Ovary (tissue), 9 donors: ENCODE measurements around the gene AFF3. TPM values are rescaled to one million over a fixed set of nuclear protein-coding genes. Genes with fewer than 3 reads are reported as not detected.

Experiments used
- DNase-seq, 5 donors: peaks; one replicate each; pipeline ENCODE4 v3.0.0-alpha.2; 2019 to 2020
- H3K27ac ChIP-seq, 2 donors: fragments of 200-600 bp; one replicate each; pipeline versions ENCODE4 v1.5.1 to v1.8.0; 2019 to 2022
- H3K27me3 ChIP-seq: fragments of 200-600 bp; one replicate; pipeline ENCODE4 v1.8.0; 2022
- H3K36me3 ChIP-seq: fragments of 200-600 bp; sonication (generic); one replicate; pipeline ENCODE4 v1.5.1; 2019
- H3K4me1 ChIP-seq: one replicate; pipeline ENCODE4 v1.8.1; 2013; ENCODE audit warnings: mild to moderate bottlenecking, moderate library complexity; ENCODE audit not compliant: insufficient read depth
- H3K4me3 ChIP-seq: fragments of 200-600 bp; sonication (generic); one replicate; pipeline ENCODE4 v1.5.1; 2017
- H3K9me3 ChIP-seq, 2 donors: fragments of 200-600 bp in 1 of 2; sonication (generic) in 1 of 2; one replicate each; pipeline versions ENCODE4 v1.5.1 to v1.8.1; 2013 to 2019; ENCODE audit warnings: mild to moderate bottlenecking in 1 of 2, moderate library complexity in 1 of 2
- CTCF ChIP-seq, 3 donors: fragments of 450-650 bp in 2 of 3; fragments of 200-600 bp in 1 of 3; IDR thresholded peaks; one replicate each; pipeline versions ENCODE4 v1.5.1 to v1.8.0; 2016 to 2022; ENCODE audit warnings: antibody characterized with exemption in 3 of 3, mild to moderate bottlenecking in 1 of 3
- EP300 ChIP-seq: sonication (generic); formaldehyde crosslinking; IDR thresholded peaks from one replicate; pipeline ENCODE4 v1.6.1; 2017; ENCODE audit warnings: antibody characterized with exemption
- POLR2A ChIP-seq: fragments of 450-650 bp; IDR thresholded peaks from one replicate; pipeline ENCODE4 v1.6.1; 2017; ENCODE audit warnings: antibody characterized with exemption, mild to moderate bottlenecking, moderate library complexity
- WGBS, 3 donors: extraction: QIAGEN DNeasy Blood & Tissue Kit in 1 of 3; methylation state at CpG; one replicate each; pipeline versions ENCODE4 v1.1.5 to v1.1.7; 2013 to 2017; 5-methylcytosine and 5-hydroxymethylcytosine counted together
- intact Hi-C, 4 donors: fragments of 100-400 bp; cut with DNase I; formaldehyde crosslinking; loops; one replicate each; pipeline versions ENCODE4 v1.11.0 to v1.15.1; 2022 to 2023
- polyA plus RNA-seq, 2 donors: library from polyadenylated mRNA; stranded (reverse); fragments of 200-250 nt in 1 of 2; fragments of 350-450 nt in 1 of 2; fragmentation: Illumina TruSeq in 1 of 2; extraction: RNeasy Lipid Tissue Mini Kit (QIAGEN cat#74804) in 1 of 2; gene quantifications; one replicate each; pipeline ENCODE4 v1.2.3, GENCODE V29; 2013 to 2014
- total RNA-seq, 7 donors: library from RNA; depleted of rRNA in 2 of 7; stranded (reverse); fragments of >200 nt in 2 of 7; fragmentation: NEBNext Ultra II Directional in 3 of 7; extraction: Animal tissue kit (Norgen Biotek cat#: 25700) in 3 of 7; gene quantifications; one replicate each; pipeline versions ENCODE4 v1.1.0 to v1.2.4, GENCODE V29; 2016 to 2023
- donor health status: DM: no; HTN: no; CAD: no; lungs with moderate emphysema.
- donor health status: DM: no; HTN: no; CAD: no.
- donor health status: Bipolar disorder and iron deficiency.
- donor health status: DM: yes; HTN: yes; CAD: no.
- donor health status: DM: no; HTN: no; CAD: no.
- donor health status: DM: yes; HTN: yes; CAD: no.

AFF3 gene
- total and polyA plus RNA-seq, 9 donors: 5.9 to 40.8 (median 25.7) TPM

GRCh38 chr2:100042562-100042961, 99.8 kb downstream of the AFF3 start:
- intact Hi-C loops: no loop called here
- Histone ChIP-seq H3K9me3 (no peaks in the 10 kb centered on the region), H3K4me3 (no peak overlapping the region), H3K4me1 (peaks cover 2% of the 10 kb centered on the region), H3K27me3 (no peaks in the 10 kb centered on the region), H3K27ac (no peak overlapping the region), H3K36me3 (no peaks in the 10 kb centered on the region)
- WGBS, 3 donors: 89 to 94% (median 92%) methylated on average over 3 of the region's 3 CpGs
- TF ChIP-seq POLR2A: no peak
- no peak for TF ChIP-seq CTCF (IDR thresholded peaks at IDR 0.05)
- TF ChIP-seq EP300: no peak
- DNase-seq: no peak

GRCh38 chr2:100041946-100042345, 100.4 kb downstream of the AFF3 start:
- H3K4me3 ChIP-seq: no peak overlapping the region
- no peaks in the 10 kb centered on the region for H3K36me3 ChIP-seq
- peaks cover 2% of the 10 kb centered on the region for H3K4me1 ChIP-seq
- DNase-seq: no peak
- H3K27ac ChIP-seq: no peak overlapping the region
- TF ChIP-seq POLR2A (no peak), CTCF (IDR thresholded peaks at IDR 0.05) (no peak), EP300 (no peak)
- intact Hi-C loops: no loop called here
- no peaks in the 10 kb centered on the region for H3K27me3 ChIP-seq
- 85 to 90% (median 85%) methylated on average over 12 of the region's 12 CpGs for WGBS, 3 donors
- no peaks in the 10 kb centered on the region for H3K9me3 ChIP-seq

GRCh38 chr2:100041385-100041784, 101.0 kb downstream of the AFF3 start:
- intact Hi-C loops: no loop called here
- peaks cover 2% of the 10 kb centered on the region for H3K4me1 ChIP-seq
- no peak overlapping the region for H3K4me3 ChIP-seq
- DNase-seq: no peak
- H3K27me3 ChIP-seq: no peaks in the 10 kb centered on the region
- WGBS, 3 donors: 88 to 94% (median 92%) methylated on average over 4 of the region's 4 CpGs
- no peak for TF ChIP-seq CTCF (IDR thresholded peaks at IDR 0.05)
- TF ChIP-seq POLR2A: no peak
- no peak for TF ChIP-seq EP300
- no peaks in the 10 kb centered on the region for H3K36me3 ChIP-seq
- no peaks in the 10 kb centered on the region for H3K9me3 ChIP-seq
- H3K27ac ChIP-seq: no peak overlapping the region

- H3K9me3 ChIP-seq: no peaks in the 10 kb centered on the region
- WGBS, 3 donors: 81 to 95% (median 91%) methylated on average over 1 of the region's 1 CpG
- no peak overlapping the region for H3K4me3 ChIP-seq
- no peaks in the 10 kb centered on the region for H3K36me3 ChIP-seq
- H3K4me1 ChIP-seq: peaks cover 2% of the 10 kb centered on the region
- no peak for TF ChIP-seq CTCF (IDR thresholded peaks at IDR 0.05)
- no peak for TF ChIP-seq EP300
- no peak for TF ChIP-seq POLR2A
- DNase-seq: no peak
- intact Hi-C loops: no loop called here
- no peak overlapping the region for H3K27ac ChIP-seq
- no peaks in the 10 kb centered on the region for H3K27me3 ChIP-seq
Measured at GRCh38 chr2:100040906-100041305, 101.5 kb downstream of the AFF3 start.
